ENCODE measurements around the gene AP3B1.

DNA sequence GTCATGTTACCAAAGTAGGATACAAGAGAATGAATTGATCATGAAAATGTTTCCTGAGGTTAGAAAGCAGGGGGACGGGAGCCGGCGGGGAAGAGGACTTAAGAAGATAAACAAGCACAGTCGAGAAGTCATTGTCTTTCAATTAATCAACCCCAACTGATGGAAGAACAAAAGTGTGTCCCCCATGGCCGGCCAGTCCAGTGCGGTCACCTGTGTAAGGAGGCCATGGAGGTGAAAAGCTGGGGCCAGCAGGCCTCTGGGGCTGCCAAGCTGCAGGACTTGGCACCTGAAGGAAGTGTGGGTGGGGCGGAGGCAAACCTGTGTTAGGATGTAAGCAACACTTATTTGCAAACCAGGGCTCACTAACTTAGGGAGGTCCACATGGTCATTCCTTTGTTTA, 295.1 kb downstream of the AP3B1 start:
- TF ChIP-seq, protein P1, sequence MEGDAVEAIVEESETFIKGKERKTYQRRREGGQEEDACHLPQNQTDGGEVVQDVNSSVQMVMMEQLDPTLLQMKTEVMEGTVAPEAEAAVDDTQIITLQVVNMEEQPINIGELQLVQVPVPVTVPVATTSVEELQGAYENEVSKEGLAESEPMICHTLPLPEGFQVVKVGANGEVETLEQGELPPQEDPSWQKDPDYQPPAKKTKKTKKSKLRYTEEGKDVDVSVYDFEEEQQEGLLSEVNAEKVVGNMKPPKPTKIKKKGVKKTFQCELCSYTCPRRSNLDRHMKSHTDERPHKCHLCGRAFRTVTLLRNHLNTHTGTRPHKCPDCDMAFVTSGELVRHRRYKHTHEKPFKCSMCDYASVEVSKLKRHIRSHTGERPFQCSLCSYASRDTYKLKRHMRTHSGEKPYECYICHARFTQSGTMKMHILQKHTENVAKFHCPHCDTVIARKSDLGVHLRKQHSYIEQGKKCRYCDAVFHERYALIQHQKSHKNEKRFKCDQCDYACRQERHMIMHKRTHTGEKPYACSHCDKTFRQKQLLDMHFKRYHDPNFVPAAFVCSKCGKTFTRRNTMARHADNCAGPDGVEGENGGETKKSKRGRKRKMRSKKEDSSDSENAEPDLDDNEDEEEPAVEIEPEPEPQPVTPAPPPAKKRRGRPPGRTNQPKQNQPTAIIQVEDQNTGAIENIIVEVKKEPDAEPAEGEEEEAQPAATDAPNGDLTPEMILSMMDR (IDR thresholded peaks at IDR 0.05; ENCODE audit: insufficient read depth, low read length) = no peak
- TF ChIP-seq GABPA (IDR thresholded peaks at IDR 0.05; ENCODE audit: low read depth) = no peak
- no peak for TF ChIP-seq REST (IDR thresholded peaks at IDR 0.05; ENCODE audit: insufficient replicate concordance, low read depth)
